ENCODE measurements around the gene IFIH1.

The IFIH1 gene

DNA sequence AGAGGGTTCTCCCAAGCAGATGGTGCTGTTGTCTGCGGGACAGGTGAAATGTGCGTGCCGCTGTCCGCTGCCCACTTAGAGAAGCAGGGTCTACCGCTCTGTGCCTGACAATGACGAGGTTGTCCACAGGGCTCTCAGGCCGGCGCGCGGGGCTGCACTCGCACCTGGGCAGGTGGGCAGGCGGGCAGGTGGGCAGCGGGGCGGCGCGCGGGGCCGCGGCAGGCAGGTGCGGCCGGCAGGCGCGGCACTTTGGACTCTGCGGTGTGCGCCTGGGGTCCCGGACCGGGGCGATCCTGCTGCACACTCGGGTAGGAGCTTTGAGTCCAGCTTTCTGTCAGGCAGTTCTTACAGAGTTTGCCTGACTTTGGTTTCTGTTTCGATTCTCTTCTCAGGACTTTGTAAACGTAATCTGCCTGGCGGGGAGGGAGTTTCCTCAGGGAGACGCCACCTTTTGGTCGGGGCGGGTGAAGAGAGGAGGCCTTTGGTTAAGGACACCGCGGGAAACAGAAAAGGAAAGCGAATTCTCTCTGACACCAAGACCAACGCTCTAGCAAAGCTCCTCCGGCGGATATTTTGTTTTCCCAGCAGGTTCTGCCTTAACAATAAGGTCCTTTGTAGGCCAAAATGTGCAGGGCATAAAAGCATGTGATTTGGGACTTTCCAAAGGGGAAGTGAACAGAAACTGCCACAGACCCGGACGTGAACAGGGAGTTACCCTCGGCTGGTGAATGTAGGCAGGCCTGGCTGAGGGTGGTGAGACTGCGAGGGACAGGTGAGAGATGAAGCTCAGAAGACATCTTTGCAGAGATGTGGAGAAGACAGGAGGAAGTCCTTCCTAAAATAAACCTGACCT is at the start of gene IFIH1:
IFIH1 (minus strand) TSS at position 357 of the 853 bp plus-strand sequence. CDS start 377 bp downstream, outside the sequence.
- DNase-seq: peak; percentile 69

DNA sequence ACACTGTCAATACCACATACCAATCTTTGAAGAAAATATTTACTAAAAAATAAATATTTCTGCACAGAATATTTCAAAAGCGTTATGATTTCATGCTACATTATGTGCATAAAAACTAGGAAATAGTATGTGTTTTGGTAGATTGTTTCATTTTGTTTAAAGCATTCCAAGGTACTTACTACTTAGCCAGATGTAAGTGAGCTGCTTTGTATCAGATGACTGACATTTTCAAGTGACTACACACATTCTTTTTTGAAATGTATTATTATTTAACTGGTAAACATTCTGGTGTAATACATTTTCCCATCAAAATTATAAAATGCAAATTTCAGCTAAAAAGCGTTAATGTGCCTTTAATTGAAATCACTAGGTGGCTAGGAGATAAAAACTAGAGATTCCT is 46.9 kb upstream of the IFIH1 start:
- no peak for DNase-seq

DNA sequence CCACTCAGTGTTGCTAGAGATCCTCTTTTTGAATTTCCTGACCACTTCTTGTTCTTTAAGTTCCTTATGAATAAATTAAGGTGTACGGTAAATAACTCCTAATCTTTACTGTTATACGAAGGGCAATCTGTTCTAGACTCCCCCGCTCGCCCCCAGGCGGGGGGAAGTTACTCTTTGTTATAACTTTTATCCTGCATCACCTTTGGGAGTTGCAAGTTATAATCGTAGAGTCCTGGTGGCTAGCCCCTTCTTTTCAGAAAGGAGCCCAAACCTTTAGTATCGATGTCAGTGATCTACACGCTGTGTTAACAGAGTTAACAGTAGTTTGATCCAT is 26.1 kb upstream of the IFIH1 start:
- no peak for DNase-seq

DNA sequence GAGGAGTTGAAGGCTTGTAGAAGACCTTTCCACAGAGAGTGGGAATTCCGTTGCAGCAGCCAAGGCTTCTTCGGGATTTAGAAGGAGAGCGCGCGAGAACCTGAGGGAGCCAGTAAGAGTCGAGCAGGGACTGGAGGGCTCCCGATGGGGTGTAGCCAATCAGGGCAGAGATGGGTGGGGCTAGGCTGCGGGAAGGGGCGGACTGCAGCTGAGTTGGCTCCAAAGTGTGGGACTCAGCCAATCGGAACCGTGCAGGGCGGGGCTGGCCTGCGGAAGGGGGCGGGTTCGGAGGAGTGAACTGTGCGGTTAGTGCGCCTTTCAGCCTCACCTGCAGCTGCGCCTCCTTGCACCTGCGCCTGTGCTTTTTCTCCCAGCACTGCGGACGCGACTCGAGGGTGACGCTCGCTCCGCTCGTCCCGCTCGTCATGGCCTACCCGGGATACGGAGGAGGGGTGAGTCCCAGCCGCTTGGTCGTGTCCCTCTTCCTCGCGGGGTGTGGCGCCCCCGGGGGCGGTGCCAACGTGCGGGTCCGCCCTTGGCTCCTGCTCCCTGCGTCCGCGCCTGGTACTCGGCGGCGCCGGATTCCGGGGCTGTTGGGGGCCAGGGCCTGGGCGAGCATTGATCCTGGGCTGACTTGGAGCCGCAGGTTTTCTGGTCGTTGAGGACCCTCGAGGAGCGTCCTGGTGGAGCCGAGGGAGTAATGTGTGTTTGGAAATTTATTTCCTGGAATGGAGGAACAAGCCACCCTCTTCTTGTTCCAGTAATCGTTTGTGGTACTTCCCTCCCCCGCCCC is 25.5 kb upstream of the IFIH1 start, which contains the start of gene GCA:
GCA (plus strand) TSS at position 309 of the 793 bp plus-strand sequence; CDS start at position 426, 117 bp downstream.
- DNase-seq: peak; percentile 93

DNA sequence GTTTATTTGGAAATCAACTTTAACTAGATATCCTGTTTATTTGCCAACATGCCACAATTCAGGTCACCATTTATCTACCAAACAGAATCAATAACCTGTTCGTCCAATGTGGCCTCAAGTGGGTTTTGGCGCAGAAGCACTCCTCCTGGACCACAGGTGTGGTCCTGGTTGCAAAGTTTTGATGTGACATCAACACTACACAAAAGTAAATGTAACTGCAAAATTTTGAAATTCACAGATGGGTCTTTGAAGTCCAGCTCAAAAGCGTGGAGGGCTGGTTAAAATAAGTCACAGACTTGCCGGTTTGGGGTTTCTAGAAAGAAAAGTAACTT is 25.0 kb upstream of the IFIH1 start:
- no peak for DNase-seq

DNA sequence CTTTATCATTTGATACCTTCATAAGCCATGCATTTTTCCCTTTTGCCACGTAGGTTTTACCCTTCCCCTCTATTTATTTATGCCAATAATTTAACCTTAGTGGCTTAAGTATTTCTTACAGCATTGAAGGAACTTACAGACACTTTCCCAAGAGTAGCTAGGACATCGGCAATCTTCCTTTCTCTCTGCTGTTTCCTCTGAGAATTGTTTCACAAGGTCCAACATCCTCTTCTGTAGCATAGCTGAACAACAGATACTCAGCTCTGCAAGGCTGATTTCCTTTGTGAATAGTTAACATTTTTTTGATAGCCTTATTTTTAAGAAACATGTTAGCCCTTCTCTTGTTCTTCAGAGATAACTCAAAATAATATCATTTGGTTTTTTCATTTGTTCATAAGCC is 24.4 kb upstream of the IFIH1 start:
- DNase-seq: no peak

DNA sequence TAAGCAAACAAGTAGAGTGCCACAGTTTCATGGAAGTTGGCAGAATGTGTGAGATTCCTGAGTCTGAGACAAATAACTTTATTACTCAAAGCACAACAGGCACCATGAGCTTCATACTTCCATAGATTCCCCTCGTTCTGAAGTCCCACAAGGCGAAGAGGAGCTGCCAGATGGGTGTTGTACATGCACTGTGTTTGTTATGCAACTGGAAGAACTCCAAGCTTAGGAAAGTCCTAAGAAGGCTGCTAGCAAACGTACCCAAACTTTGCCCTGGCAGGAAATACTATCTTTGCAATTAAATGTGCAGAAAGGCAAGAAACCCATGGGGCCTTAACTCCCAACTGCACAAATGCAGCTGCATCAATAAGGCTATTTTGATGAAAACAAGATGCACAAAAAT is 23.8 kb upstream of the IFIH1 start:
- no peak for DNase-seq

DNA sequence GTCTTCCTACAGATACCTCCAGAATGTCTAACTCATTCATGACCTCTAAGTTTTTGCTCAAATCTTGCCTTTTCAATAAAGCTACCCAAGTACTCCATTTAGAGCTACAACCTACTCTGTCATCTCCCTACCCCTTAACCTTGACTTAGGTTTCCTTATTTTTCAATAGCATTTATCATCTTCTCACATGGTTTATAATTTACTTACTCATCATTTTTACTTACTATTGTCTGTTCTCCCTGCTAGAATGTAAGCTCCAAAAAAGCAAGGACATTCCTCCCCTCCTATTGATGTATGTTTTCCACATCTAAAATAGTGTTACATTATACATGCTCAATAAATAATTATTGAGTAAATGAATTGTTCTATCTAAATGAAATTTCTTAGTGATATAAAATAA is 22.3 kb upstream of the IFIH1 start:
- no peak for DNase-seq

DNA sequence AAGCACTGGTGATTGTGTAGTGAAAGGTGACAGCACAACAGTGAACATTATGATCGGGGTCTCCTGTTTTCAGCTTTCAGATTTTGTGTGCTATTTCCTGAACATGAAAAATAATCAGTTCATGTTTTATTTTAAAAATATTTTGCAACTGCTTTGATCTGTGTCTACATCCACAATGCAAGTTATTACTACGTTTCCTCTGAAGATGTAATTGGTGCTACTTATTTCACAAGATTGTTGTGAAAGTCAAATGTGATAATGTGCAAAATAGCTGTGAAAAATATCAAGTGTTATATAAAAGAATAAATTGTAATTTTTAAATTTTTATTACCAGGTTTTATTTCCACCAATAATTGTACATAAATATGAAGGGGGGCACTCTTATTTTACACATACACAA is 19.4 kb upstream of the IFIH1 start:
- DNase-seq: no peak

DNA sequence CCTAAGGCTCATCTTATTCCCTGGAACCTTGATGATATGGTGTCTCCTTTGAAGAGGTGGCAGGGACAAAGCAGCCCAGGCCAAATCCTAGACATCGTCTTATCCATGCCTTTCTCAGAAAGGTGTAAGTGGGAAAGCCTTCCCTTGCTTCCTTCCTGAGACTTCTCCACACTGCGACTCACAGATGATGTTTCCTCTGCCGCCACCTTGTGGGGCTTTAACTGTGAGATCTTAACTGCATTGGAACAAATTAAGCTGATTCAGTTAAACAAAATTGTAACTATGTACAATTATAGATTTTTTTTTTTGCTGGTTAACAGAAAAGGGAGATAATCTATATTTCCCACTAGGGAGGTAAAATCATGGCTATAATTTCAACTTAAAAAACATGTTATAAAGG is 15.5 kb upstream of the IFIH1 start:
- DNase-seq: peak; percentile 8

DNA sequence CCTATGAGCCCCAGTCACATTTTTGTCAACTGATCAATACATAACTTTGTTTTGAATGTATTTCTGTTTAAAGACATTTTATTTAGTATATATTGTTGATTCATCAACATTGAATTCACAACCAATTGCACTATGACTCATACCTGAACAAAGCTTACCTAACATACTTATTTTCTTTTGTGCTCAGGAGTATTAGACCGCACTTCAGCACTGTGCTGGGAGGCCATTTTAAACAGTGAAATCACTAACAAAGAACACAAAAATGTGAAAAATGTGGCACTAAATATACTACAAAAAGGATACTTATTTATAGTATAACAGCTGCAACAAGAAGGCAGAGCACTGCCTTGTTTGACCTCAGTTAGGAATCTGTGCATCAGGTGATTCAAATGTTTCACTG is 12.4 kb upstream of the IFIH1 start:
- no peak for DNase-seq

DNA sequence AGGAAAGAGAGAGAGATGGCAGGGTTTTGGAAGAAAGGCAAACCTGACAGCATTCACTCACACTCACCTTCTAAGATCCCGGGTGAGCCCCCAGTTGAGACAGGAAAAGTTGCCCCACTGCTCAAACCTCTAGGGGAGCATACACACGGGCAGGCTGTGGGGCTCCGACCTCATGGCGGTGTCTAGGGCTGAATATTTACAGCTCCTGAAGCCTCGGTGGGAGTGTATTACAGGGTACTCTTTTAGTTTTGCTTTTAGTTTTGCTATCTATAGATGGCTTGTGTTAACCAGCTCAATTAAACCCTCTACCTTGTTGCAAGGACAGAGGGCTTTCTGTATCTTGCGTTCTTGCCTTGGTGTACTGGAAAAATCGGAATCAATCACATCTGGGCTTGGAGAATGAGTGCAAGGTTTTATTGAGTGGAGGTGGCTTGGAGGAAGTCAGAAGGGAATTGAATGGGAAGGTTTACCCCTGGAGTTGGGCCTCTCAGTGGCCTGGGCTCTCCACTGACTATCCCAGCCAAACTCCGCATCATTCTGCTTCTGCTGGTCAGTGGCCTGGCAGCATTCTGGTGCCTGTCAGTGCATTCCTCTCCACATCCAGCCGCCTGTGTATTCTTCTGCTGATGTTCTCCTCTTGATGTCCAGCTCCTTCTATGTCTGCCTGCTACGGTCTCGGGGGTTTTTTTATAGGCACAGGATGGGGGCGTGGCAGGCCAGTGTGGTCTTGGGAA is 10.1 kb upstream of the IFIH1 start:
- DNase-seq: no peak

DNA sequence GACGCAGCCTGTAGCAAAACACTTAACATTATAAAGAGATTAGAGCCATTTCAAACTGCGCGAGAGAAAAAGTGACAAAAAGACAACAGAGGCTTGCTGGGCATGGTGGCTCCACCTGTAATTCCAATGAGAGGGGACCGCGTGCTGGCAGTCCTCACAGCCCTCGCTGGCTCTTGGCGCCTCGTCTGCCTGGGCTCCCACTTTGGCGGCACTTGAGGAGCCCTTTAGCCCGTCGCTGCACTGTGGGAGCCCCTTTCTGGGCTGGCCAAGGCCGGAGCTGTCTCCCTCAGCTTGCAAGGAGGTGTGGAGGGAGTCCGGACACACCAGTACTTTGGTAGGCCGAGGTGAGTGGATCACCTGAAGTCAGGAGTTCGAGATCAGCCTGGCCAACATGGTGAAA is 9.3 kb upstream of the IFIH1 start:
- no peak for DNase-seq

DNA sequence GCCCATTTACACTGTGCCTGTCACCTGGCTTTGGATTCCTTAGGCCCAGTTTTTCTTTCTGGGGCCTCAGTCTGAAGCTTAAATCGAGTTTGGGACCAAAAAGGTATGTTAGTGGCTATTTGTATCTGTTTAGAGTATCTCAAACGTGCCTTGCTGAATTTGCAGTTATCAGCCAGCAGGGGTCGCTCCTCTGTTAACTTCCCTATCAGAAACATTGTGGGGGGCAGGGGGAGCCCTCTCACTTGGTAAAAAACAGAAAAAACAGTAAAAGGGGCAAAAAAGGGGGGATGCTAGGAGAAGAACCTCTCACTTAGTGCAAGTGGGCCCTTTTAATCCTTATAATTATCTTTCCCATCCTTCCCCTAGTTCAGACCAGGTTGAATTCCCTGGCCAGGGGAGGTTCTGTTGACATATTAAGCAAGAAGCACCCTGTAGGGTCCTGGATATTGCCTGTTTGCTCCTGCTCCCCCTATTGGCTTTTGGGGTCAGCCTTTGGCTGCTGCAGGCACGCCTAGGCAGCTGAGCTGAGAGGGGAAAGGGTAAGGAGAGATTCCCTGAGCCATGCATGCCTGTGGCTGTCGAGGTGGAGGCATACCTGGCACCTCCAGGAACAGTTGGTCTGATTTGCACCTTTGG is 8.8 kb upstream of the IFIH1 start:
- no peak for DNase-seq

DNA sequence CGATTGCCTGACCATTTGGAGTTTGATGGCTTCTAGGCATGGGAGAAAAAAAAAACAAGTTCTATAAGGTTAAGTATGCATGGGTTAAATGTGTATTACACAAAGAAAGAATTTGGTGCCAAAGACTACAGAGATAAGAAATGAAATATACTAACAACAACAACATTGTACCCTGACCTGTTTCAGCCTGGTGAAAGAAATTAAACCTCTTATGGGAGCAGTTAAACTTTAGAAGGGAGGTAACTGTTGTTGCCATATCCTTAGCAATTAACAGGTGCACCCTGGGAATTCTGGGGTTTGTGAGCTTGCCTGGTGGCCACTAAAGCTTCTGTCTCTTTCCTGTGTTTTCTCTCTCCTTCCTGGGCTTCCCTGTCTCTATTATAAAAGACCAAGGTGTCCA is 6.5 kb upstream of the IFIH1 start:
- DNase-seq: no peak

DNA sequence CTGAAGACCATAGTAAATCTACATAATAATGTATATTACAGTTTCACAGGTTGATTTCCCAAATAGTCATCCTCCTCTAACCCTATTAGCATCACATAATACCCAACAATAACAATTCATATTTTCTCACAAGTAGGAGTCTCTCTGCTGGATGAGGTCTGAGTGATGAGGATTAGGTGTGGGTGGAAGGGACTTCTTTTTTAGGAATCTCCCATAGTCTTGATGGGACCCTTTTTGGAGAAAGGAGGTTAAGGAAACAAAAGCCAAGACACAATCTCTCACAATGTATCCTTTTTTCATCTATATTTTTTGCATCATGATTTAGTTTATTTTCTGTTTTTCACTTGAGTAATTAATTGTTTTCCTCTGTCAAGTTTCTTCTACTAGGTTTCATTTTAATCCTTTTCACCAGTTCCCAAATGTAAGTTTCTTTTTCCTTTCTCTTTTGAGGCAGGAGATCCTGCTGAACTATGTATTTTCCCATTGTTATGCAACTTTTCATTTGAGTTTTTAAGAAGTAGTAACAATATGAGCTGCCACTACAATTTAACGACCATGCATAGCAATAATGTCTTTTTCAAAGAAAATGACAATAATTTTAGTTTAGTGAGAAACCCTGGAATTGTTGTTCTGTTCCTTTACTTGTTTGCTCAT is 2.5 kb upstream of the IFIH1 start:
- no peak for DNase-seq

DNA sequence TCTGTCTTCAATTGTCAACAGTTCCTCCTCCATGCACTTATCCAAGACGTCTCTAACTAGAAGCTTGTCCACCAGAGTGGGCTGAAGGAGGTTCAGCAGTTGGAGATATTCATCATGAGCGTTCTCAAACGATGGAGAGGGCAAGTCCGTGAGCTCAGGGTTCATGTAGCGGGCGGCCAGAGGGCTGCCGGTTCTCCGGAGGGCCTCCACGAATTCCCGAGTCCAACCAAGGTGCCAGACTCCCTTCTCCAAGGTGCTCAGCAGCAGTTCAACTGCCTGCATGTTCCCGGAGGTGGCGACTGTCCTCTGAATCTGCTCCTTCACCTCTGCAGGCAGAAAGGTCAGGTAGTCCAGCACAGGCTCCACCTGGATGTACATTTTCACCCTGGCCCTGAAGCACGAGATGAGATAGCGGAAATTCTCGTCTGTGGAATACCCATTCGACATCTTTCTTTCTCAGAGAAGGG is 590 bp downstream of the IFIH1 start:
- peak; percentile 41 for DNase-seq

DNA sequence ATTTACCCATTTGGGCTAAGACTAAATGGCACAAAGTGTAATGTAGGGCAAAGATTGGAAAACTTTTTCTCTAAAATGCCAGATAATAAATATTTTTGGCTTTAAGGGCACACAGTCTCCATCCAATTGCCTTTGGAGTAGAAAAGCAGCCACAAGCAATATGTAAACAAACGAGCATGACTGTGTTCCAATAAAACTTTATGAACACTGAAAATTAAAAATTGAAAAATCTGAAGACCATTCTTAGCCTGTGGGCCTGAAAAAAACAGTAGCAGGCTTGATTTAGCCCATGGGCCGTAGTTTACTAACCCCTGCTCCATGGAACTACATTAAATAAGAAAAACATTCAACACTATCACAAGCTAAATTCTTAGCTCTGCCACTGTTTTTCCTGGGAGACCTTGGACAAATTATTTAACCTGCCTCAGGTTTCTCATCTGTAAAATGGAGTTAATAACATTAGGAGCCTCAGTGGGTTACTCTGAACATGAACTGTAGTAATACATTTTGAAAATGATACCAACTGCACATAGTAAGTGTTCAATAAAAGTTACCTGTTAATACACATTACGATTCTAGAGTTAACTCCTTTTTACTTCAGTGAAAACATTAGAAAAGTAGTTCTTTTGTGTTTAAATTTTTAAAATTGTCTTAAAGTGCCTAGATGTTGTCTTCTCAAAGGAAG is 1.3 kb downstream of the IFIH1 start:
- DNase-seq: no peak

DNA sequence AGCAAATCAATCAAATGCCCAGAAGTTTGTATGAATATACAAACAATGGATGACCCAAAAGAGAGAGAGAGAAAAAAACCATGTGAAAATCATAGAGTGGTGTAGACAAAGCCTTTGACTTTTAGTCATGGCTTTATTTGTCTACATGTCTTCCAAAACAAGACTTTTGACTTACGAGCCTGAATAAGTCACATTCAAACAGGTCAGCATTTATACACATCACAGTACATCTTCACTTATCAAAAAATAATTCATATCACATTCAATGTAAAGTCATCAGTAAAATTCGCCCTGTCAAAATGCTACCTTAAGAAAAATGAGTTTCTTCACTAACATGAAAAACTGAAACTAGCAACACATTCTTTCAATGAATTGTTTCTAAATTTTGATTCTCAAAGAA is 1.9 kb downstream of the IFIH1 start:
- DNase-seq: no peak

DNA sequence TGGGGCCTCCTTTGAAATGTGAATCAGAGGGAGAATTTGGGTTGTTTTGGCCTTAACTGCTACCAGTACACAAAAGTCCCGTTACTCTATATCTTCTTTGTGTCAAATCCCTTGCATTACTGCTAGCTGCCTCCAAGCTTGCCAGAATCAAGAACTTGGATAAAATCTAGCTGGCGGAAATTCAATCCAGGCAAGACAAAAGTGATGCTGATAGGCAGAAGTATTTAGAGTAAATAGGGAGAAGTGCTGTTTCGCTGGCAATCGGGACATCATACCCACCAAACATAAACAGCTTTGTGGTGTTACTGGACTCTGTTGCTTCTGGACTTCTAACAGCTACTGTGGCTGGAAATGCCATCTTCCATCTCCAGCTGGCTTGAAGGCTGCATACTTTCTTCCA is 2.5 kb downstream of the IFIH1 start:
- DNase-seq: no peak

DNA sequence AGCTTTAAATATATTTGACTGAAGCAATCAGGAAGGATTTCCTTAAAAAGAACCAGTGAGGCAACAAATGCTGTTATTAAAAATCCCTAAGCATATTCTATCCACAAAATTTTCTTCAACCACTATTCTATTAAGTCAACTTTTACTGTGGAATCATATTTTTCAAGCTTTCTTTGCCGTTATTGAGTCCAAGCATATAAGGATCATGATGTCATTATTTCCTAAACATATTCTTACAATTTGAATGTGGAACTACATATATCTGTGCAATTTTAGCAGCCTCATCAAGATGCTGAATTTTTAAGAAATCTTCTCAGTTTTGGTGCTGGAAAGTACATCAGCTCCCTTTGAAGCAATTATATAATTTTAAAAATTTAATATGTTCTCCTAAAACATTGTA is 5.6 kb downstream of the IFIH1 start:
- DNase-seq: no peak

Data from NCI-H146 (cell line).